NCI-H2081 treated with DMSO at 0.1 percent for 48 hours (cell line): ENCODE results near the gene MARCHF7.
"Not testable (repeated sequence)": the region's sequence is repeated elsewhere in the genome, so short reads cannot be mapped to it uniquely, and the experiment has no call there.

ENCODE experiments used
- DNase-seq: peaks from one replicate; lab custom pipeline; 2025; lab: John Stamatoyannopoulos, UW

MARCHF7 gene

GRCh38 chr2:159716857-159717256 is 4.6 kb downstream of the MARCHF7 start:
- DNase-seq, result no peak

GRCh38 chr2:159720676-159721075 is 8.4 kb downstream of the MARCHF7 start:
- DNase-seq, result no peak

GRCh38 chr2:159722580-159722979 is 10.3 kb downstream of the MARCHF7 start:
- DNase-seq, result no peak

- not testable (repeated sequence) for DNase-seq
These were observed 12.7 kb downstream of the MARCHF7 start for GRCh38 chr2:159724795-159725572.

GRCh38 chr2:159725713-159726112 is 13.4 kb downstream of the MARCHF7 start:
- no peak for DNase-seq

GRCh38 chr2:159728629-159729028 is 16.3 kb downstream of the MARCHF7 start:
- DNase-seq, result no peak

GRCh38 chr2:159735648-159736047 is 23.3 kb downstream of the MARCHF7 start:
- DNase-seq, result no peak

- DNase-seq, result no peak
These were observed 23.7 kb downstream of the MARCHF7 start for GRCh38 chr2:159736048-159736447.

- DNase-seq, result no peak
These were observed 25.1 kb downstream of the MARCHF7 start for GRCh38 chr2:159737292-159737916.

GRCh38 chr2:159737917-159738296 is 25.6 kb downstream of the MARCHF7 start:
- no peak for DNase-seq

- no peak for DNase-seq
These were observed 26.4 kb downstream of the MARCHF7 start for GRCh38 chr2:159738509-159739390.

- DNase-seq, result no peak
These were observed 30.5 kb downstream of the MARCHF7 start for GRCh38 chr2:159742846-159743245.

- no peak for DNase-seq
These were observed 32.1 kb downstream of the MARCHF7 start for GRCh38 chr2:159744363-159744762.

- not testable (repeated sequence) for DNase-seq
These were observed 32.9 kb downstream of the MARCHF7 start for GRCh38 chr2:159745237-159745636.

- DNase-seq, result no peak
These were observed 35.8 kb downstream of the MARCHF7 start for GRCh38 chr2:159748089-159748488.

GRCh38 chr2:159750873-159751272 is 38.6 kb downstream of the MARCHF7 start:
- no peak for DNase-seq

- DNase-seq, result no peak
These were observed 41.5 kb downstream of the MARCHF7 start for GRCh38 chr2:159753797-159754196.

GRCh38 chr2:159755014-159755413 is 42.7 kb downstream of the MARCHF7 start:
- no peak for DNase-seq

GRCh38 chr2:159755788-159756187 is 43.5 kb downstream of the MARCHF7 start:
- no peak for DNase-seq

GRCh38 chr2:159758239-159758638 is 45.9 kb downstream of the MARCHF7 start:
- DNase-seq, result no peak

GRCh38 chr2:159758686-159759085 is 46.4 kb downstream of the MARCHF7 start:
- no peak for DNase-seq

GRCh38 chr2:159759577-159759976 is 47.3 kb downstream of the MARCHF7 start:
- no peak for DNase-seq

- DNase-seq, result no peak
These were observed 48.0 kb downstream of the MARCHF7 start for GRCh38 chr2:159760326-159760725.
